ENCODE measurements around the gene XYLT1.

Gene XYLT1

DNA sequence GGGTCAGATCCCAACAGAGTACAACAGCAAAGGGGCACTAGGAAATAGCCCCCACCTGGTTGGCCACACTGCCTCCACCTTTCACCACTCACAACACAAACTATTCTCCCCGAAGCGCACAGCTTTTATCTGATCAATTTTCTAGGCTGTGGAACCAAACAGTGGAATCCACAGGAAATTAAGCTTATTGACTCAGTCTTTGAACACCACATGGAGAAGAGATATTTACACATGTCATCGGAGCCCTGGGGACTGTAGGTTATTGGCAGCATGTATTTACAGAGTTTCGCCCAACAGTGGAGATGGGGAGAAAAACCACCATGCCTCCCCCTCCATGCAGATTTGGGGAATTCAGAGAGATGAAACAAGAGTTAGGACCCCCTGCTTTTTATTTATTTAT, 154.8 kb downstream of the XYLT1 start:
- H3K4me3 ChIP-seq (ENCODE audit: control insufficient read depth, low read depth, low read length): no peak overlapping the region
- no peak for DNase-seq (ENCODE audit: low read depth)
- TF ChIP-seq, protein P1, sequence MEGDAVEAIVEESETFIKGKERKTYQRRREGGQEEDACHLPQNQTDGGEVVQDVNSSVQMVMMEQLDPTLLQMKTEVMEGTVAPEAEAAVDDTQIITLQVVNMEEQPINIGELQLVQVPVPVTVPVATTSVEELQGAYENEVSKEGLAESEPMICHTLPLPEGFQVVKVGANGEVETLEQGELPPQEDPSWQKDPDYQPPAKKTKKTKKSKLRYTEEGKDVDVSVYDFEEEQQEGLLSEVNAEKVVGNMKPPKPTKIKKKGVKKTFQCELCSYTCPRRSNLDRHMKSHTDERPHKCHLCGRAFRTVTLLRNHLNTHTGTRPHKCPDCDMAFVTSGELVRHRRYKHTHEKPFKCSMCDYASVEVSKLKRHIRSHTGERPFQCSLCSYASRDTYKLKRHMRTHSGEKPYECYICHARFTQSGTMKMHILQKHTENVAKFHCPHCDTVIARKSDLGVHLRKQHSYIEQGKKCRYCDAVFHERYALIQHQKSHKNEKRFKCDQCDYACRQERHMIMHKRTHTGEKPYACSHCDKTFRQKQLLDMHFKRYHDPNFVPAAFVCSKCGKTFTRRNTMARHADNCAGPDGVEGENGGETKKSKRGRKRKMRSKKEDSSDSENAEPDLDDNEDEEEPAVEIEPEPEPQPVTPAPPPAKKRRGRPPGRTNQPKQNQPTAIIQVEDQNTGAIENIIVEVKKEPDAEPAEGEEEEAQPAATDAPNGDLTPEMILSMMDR (IDR thresholded peaks at IDR 0.05; ENCODE audit: control insufficient read depth, insufficient read depth, low read depth, low read length, missing control alignments): no peak

DNA sequence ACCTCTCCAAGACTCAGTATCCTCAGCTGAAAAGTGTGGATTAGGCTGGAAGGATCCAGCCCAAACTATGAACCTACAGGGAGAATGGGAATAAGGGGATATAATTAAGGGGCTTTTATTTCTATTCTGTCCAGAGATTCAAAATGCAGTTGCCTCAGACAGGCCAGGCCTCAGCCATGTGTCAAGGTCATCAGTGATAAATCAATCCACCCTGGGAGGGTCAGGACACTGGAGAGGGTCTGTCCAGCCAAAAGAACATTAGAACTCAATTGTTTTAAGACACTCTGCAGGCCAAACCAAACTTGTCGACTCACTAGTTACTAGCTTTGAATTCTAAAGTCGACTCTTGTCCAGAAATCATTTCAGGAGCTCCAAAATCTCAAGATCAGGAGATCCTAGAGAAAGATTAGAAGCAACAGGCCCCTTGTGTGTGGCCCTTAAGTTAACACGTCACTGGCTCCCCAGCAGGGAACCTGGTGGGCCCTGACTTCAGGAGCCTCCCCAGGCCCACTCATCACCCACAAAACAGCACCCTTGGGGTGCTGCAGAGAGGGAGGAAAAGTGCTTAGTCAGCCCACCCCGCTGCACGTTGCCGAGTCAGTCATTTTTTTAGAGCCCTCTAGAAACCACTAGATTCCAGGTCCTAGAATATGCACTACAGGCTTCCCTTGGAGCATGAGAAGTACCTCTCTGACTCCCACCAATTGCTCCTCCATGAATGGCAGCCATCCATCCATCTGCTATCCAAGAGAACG, 156.8 kb downstream of the XYLT1 start:
- TF ChIP-seq, protein P1 (IDR thresholded peaks at IDR 0.05; ENCODE audit: control insufficient read depth, insufficient read depth, low read depth, low read length, missing control alignments): no peak
- no peak for DNase-seq (ENCODE audit: low read depth)

DNA sequence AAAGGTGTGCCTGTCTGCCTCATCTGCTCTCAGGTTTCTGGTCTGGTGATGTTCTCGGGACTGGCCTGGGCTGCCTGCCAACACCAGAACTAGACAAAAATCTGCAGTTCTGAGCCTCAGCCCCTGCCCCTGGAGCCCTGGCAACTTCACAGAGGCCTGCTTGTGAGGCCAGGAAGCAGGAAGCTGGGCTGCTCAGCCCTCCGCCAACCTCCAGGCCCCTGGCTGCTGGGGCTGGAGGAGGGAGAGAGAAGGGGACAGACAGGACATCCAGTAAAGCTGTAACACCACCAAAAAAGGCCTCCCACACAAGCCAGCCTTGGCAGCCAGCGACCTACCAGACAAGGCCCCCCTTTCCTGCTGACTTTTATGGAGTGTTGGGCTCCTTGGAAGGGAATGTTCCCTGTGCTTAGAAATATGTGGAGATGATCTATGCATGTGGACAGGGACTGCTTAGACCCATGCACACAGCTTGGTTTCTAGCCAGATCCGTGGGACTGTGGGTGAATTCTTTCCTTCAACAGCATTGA, 157.6 kb downstream of the XYLT1 start:
- TF ChIP-seq, protein P1 (IDR thresholded peaks at IDR 0.05; ENCODE audit: control insufficient read depth, insufficient read depth, low read depth, low read length, missing control alignments): no peak
- no peak for DNase-seq (ENCODE audit: low read depth)
- no peak overlapping the region for H3K4me3 ChIP-seq (ENCODE audit: control insufficient read depth, low read depth, low read length)

More for the DNA sequence above, 156.8 kb downstream of the XYLT1 start:
- no peak overlapping the region for H3K4me3 ChIP-seq (ENCODE audit: control insufficient read depth, low read depth, low read length)

DNA sequence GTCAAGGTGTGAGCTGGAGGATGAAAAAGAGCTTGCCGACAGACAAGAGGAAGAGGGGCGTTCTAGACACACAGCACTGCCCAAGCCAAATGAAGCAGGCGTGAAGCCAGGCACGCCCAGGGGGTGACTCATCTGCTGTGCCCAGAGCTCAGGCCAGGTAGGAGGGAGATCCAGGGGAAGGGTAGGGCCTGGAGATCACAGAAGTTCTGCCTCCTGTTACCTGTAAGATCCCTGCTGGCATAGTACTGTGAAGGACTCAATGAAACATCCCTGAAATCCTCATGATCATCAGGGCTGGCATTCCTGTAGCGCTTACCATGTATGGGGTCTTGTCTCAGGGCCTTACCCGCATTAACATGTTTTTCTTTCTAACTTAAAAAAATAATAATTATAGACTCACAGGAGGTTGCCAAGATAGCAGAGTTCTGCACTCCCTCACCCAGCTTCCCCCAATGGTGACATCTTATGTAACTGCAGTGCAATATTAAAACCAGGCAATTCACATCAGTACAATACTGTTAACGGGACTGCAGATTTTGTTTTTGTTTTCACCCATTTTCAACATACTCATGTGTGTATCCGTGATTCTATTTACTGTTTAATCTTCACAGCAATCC, 158.6 kb downstream of the XYLT1 start:
- H3K4me3 ChIP-seq (ENCODE audit: control insufficient read depth, low read depth, low read length): no peak overlapping the region
- no peak for DNase-seq (ENCODE audit: low read depth)
- TF ChIP-seq, protein P1 (IDR thresholded peaks at IDR 0.05; ENCODE audit: control insufficient read depth, insufficient read depth, low read depth, low read length, missing control alignments): no peak

DNA sequence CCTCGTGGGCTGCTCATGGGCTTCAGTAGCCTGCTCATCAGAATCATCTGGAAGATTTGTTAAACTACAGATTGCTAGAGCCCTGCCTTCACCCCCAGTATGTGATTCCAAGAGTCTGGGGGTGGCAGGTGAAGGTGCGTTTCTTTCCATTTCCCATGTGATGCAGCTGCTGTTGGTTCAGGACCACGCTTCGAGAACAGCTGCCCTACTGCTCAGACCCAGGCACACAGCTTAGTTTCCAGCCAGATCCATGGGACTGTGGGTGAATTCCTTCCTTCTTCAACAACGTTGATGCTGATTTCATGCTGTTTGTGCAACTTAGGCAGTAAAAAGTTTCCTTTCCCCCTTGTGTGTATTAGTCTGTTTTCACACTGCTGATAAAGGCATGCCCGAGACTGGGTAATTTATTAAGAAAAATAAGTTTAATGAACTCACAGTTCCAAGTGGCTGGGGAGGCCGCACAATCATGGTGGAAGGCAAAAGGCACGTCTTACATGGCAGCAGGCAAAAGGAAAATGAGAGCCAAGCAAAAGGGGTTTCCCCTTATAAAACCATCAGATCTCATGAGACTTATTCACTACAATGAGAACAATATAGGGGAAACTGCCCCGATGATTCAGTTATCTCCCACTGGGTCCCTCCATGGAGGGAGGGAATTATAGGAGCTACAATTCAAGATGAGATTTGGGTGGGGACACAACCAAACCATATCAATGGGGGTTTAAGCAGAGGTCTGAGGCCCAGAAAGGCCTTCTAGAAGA, 159.2 kb downstream of the XYLT1 start:
- H3K4me3 ChIP-seq (ENCODE audit: control insufficient read depth, low read depth, low read length): no peak overlapping the region
- DNase-seq (ENCODE audit: low read depth): no peak
- TF ChIP-seq, protein P1 (IDR thresholded peaks at IDR 0.05; ENCODE audit: control insufficient read depth, insufficient read depth, low read depth, low read length, missing control alignments): no peak

DNA sequence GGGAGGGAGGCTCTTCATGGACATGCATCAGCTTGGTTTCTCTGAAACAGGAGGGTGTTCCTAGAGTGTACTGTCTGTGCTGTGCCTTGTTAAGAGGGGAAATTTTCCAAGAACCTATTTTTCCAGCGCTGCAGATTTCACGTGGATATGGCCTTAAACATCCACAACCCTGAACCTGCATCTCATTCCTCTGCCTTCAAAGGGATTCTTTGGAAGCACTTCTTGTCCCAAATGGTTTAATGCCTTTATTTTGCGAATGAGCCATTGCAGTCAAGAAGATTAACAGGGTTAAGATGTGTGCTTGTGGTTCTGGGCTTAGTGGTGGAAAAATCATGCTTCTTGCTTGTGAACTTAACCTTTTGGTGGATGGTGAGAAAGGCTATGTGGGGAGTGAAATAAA, 161.2 kb downstream of the XYLT1 start:
- no peak for DNase-seq (ENCODE audit: low read depth)
- TF ChIP-seq, protein P1 (IDR thresholded peaks at IDR 0.05; ENCODE audit: control insufficient read depth, insufficient read depth, low read depth, low read length, missing control alignments): no peak
- H3K4me3 ChIP-seq (ENCODE audit: control insufficient read depth, low read depth, low read length): no peak overlapping the region
